Neural crest cell (in vitro differentiated cells): Measurements from ENCODE around the gene CEBPE. TPM values are rescaled to one million over a fixed set of nuclear protein-coding genes. Genes with fewer than 3 reads are reported as not detected.

Experiments used
- DNase-seq: peaks from one replicate; pipeline ENCODE4 v3.0.0; 2021; ENCODE audit warnings: low read depth, mixed read lengths, low spot score
- H3K27ac Mint-ChIP-seq: one replicate; pipeline ENCODE4 v1.8.0; 2021; ENCODE audit warnings: mild to moderate bottlenecking, mixed read lengths; ENCODE audit not compliant: unreplicated experiment
- H3K27me3 Mint-ChIP-seq: 2 replicates; pipeline ENCODE4 v1.8.0; 2021; ENCODE audit warnings: low read depth, mild to moderate bottlenecking, mixed read lengths
- H3K36me3 Mint-ChIP-seq: 2 replicates; pipeline ENCODE4 v1.8.0; 2021; ENCODE audit warnings: low read depth, mild to moderate bottlenecking, mixed read lengths
- H3K4me1 Mint-ChIP-seq: 2 replicates; pipeline ENCODE4 v1.8.0; 2021; ENCODE audit warnings: mixed read lengths
- H3K4me3 Mint-ChIP-seq: one replicate; pipeline ENCODE4 v1.8.0; 2021; ENCODE audit warnings: mild to moderate bottlenecking, mixed read lengths
- H3K9me3 Mint-ChIP-seq: 2 replicates; pipeline ENCODE4 v1.8.0; 2021; ENCODE audit warnings: mixed read lengths
- CTCF ChIP-seq: fragments of 200-600 bp; sonication (generic); conservative IDR thresholded peaks from 2 replicates; pipeline ENCODE4 v1.5.0; 2021; ENCODE audit warnings: antibody characterized with exemption, mild to moderate bottlenecking
- total RNA-seq: library from RNA; stranded (reverse); gene quantifications from 2 replicates; pipeline ENCODE4 v1.2.1, GENCODE V29; 2021

Gene CEBPE
- total RNA-seq, 1 donor from 2014 or later, result not detected

GRCh38 chr14:23137192-23137812 lies 18.2 kb upstream of the CEBPE start:
- Mint-ChIP-seq H3K4me3 (no peak overlapping the region), H3K27ac (no peak overlapping the region), H3K9me3 (no peaks in the 10 kb centered on the region), H3K27me3 (no peaks in the 10 kb centered on the region), H3K4me1 (no peaks in the 10 kb centered on the region), H3K36me3 (no peaks in the 10 kb centered on the region)
- no peak for DNase-seq
- no peak for TF ChIP-seq CTCF

DNA sequence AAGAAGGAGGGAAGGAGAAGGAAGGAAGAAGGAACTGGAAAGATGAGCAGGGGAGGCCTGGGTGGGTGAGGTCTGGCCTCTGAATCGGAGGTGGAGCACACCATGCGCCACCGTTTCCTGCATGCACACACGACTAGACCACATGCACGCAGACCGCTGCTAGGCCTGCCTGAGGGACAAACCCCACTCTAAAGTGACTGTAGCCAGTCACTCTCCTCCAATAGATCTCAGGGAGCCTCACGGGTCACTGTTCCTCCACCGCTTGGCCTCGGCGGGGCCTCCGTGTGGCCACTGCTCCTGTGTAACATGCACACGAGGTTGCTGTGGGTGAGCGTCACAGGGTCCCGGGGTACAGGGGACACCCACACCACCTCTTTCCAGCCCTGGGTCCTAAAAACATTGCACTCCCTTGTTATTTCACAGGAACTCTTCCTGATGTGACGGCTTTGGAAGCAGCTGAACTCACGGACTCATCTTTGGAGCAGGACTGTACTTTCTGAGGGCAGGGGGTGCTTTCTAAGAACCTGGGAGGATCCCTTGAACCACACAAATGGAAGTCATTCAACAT lies 17.6 kb upstream of the CEBPE start:
- no peak for TF ChIP-seq CTCF

GRCh38 chr14:23132970-23133369 lies 13.9 kb upstream of the CEBPE start:
- no peaks in the 10 kb centered on the region for H3K4me1 Mint-ChIP-seq
- H3K36me3 Mint-ChIP-seq, result no peaks in the 10 kb centered on the region
- TF ChIP-seq CTCF, result no peak
- H3K4me3 Mint-ChIP-seq, result no peak overlapping the region
- peaks cover 2% of the 10 kb centered on the region for H3K27me3 Mint-ChIP-seq
- H3K27ac Mint-ChIP-seq, result no peak overlapping the region
- H3K9me3 Mint-ChIP-seq, result no peaks in the 10 kb centered on the region
- DNase-seq, result no peak

More for the DNA sequence above, 17.6 kb upstream of the CEBPE start:
- H3K27me3 Mint-ChIP-seq, result no peaks in the 10 kb centered on the region
- no peak for DNase-seq
- H3K4me1 Mint-ChIP-seq, result no peaks in the 10 kb centered on the region
- H3K36me3 Mint-ChIP-seq, result no peaks in the 10 kb centered on the region
- H3K4me3 Mint-ChIP-seq, result no peak overlapping the region
- no peaks in the 10 kb centered on the region for H3K9me3 Mint-ChIP-seq
- no peak overlapping the region for H3K27ac Mint-ChIP-seq

GRCh38 chr14:23131482-23131881 lies 12.4 kb upstream of the CEBPE start:
- DNase-seq, result no peak
- no peak for TF ChIP-seq CTCF
- no peak overlapping the region for H3K4me3 Mint-ChIP-seq
- H3K9me3 Mint-ChIP-seq, result no peaks in the 10 kb centered on the region
- peaks cover 2% of the 10 kb centered on the region for H3K27me3 Mint-ChIP-seq
- no peaks in the 10 kb centered on the region for H3K36me3 Mint-ChIP-seq
- no peaks in the 10 kb centered on the region for H3K4me1 Mint-ChIP-seq
- no peak overlapping the region for H3K27ac Mint-ChIP-seq

- DNase-seq, result no peak
- Mint-ChIP-seq H3K36me3 (no peaks in the 10 kb centered on the region), H3K9me3 (no peaks in the 10 kb centered on the region), H3K4me1 (peaks cover 3% of the 10 kb centered on the region), H3K4me3 (no peak overlapping the region), H3K27me3 (peaks cover 2% of the 10 kb centered on the region), H3K27ac (no peak overlapping the region)
- no peak for TF ChIP-seq CTCF
Observed at GRCh38 chr14:23130871-23131270, 11.8 kb upstream of the CEBPE start.
